Right renal pelvis (tissue), 4 donors: ENCODE measurements around the gene PAPPA2. TPM values are rescaled to one million over a fixed set of nuclear protein-coding genes. Genes with fewer than 3 reads are reported as not detected.

Source experiments
- DNase-seq, 4 donors: peaks; one replicate each; pipeline ENCODE4 v3.0.0-alpha.2; 2013; ENCODE audit warnings: low read depth in 4 of 4, low spot score in 3 of 4, missing footprints in 1 of 4
- polyA plus RNA-seq, 4 donors: library from polyadenylated mRNA; unstranded; fragments of 120-200 nt; gene quantifications; one replicate each; pipeline ENCODE4 v1.2.1, GENCODE V29; 2013; ENCODE audit not compliant: insufficient read length in 4 of 4

The PAPPA2 gene
- polyA plus RNA-seq, 4 donors = 58.3 to 83.5 (median 63.8) TPM

GRCh38 chr1:176880955-176881595, 418.1 kb downstream of the PAPPA2 start:
- peak; percentile 64 to 79 (median 74) for DNase-seq

DNA sequence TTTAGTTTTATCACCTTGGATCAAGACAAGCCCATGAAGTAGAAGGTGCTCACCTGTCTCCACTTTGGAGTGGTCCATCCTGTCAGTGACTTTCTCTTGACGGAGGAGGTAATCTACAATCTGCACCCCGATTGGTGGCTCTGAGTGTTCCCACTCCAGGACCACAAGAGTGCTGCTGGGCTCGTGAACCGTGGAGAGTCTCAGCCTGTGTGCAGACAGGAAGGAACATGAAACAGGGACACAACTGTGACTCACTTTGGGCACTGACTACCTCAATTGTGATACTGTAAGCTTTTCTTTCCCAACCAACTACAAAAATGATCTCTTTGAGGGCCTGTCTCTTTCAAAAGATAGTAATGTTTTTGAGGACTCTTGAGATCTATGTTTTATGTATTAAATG, 421.3 kb downstream of the PAPPA2 start:
- DNase-seq = no peak

DNA sequence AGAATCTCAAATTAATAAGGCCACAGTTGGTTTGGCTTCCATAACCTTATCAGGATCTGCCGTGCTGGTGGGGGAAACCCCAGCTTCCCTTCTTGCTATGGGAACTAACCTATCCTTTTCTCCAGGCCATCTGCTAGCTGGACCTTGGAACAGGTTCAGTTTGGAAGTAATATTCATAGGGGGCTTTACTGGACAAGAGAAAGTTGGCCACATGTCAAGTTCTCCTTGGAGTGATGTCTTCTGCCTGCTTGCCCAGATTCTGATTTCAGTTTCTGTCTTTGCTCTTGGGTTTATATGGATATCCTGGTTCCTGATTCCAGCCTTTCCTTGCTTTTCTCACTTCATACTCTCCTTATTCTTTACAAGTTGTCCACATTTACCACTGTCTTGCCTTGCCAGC, 421.9 kb downstream of the PAPPA2 start:
- no peak for DNase-seq

DNA sequence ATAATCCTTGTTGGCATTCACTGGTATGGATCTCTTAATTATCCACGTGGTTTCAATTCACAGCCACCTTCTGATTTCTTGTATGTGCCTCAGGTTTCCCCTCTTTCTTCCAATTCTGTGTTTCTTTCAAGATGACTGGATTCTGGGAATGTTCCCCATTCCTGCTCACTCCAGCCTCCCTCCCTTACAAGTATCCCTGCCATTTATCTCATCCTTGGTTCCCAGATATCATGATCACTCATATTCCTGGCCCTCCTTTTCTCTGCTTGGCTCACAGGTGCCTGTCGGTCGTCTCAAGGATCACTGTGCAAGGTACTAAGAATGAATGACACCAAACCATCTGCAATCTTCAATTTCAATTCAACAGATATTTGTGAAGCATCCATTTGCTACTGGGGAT, 422.4 kb downstream of the PAPPA2 start:
- DNase-seq = no peak

- no peak for DNase-seq
Measured at GRCh38 chr1:176885751-176886150, 422.8 kb downstream of the PAPPA2 start.

DNA sequence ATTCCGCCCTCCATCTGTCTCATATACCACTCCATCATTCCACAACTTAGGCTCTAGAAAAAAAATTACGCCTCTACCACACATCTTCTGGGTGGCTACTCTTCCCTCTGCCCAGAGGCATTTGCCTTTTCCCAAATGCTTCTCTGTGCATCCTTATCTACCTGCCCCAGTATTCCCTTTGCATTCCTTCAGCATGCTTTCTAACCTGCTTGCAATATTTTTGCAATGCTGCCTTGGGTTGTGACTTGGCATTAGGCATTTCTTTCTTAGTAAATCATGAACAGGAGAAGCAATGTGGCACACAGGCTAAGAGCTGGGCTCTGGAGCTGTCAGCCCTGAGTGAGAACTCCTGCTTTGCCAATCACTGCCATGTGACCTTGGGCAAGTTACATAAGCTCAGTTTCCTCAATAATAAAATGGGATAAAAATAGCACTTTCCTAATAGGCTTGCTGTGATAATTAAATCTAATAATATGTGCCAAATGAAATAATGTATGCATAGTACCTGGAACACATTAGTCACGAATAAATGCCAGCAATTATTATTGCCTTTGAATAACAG, 425.6 kb downstream of the PAPPA2 start:
- no peak for DNase-seq

GRCh38 chr1:176893625-176894352, 430.8 kb downstream of the PAPPA2 start:
- no peak for DNase-seq

DNA sequence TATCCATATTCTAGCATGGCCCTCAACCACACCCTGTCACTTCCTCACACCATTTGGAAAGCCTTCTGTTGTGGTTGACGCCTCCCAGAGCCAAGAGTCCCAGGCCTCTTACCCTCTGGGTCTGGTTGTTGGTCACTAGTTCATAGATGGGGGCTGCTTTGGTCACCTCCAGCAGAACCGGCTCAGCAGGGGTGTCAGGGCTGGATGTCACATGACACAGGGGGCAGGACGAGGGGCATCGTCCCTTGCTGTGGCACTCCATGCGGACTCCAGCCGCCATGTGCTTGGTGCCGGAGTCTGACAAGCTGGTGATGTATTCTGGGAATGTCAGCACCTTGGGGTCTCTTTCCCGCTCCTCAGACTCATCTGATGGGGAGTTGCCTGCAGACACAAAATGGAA, 431.5 kb downstream of the PAPPA2 start:
- DNase-seq = no peak
